Heart left ventricle (tissue), 16 donors: Measurements from ENCODE around the gene TESK1. TPM values are rescaled to one million over a fixed set of nuclear protein-coding genes. Genes with fewer than 3 reads are reported as not detected.
A peak's percentile ranks its signal among the peaks of the same experiment; 100 is the strongest.

ENCODE experiments used
- ATAC-seq, 4 donors: fragments of 200-7000 bp; cut with Tn5 transposase; one replicate each; pipeline ENCODE4 v1.9.1; 2020 to 2022; ENCODE audit warnings: moderate library complexity in 4 of 4, mild to moderate bottlenecking in 3 of 4, moderate number of reproducible peaks in 1 of 4
- DNase-seq, 5 donors: peaks; one replicate each; pipeline ENCODE4 v3.0.0-alpha.2; 2020
- H3K27ac ChIP-seq, 12 donors: fragments of 200-600 bp; sonication (generic) in 4 of 12; one replicate each; pipeline versions ENCODE4 v1.5.0 to v1.8.0; 2016 to 2022; ENCODE audit warnings: mild to moderate bottlenecking in 2 of 12
- H3K27me3 ChIP-seq, 9 donors: fragments of 200-600 bp; sonication (generic) in 2 of 9; one replicate each; pipeline versions ENCODE4 v1.5.1 to v1.8.0; 2016 to 2022; ENCODE audit warnings: mild to moderate bottlenecking in 3 of 9
- H3K36me3 ChIP-seq, 9 donors: fragments of 200-600 bp; sonication (generic) in 2 of 9; one replicate each; pipeline versions ENCODE4 v1.5.0 to v1.8.0; 2018 to 2022; ENCODE audit warnings: mild to moderate bottlenecking in 2 of 9
- H3K4me1 ChIP-seq, 12 donors: fragments of 200-600 bp; sonication (generic) in 4 of 12; one replicate each; pipeline versions ENCODE4 v1.5.0 to v1.8.0; 2016 to 2022; ENCODE audit warnings: mild to moderate bottlenecking in 3 of 12
- H3K4me3 ChIP-seq, 12 donors: fragments of 200-600 bp; sonication (generic) in 4 of 12; one replicate each; pipeline versions ENCODE4 v1.5.0 to v1.8.0; 2017 to 2022; ENCODE audit warnings: mild to moderate bottlenecking in 9 of 12, moderate library complexity in 4 of 12
- H3K9me3 ChIP-seq, 12 donors: fragments of 200-600 bp; sonication (generic) in 4 of 12; one replicate each; pipeline versions ENCODE4 v1.5.0 to v1.8.0; 2016 to 2022; ENCODE audit warnings: mild to moderate bottlenecking in 1 of 12
- CTCF ChIP-seq, 12 donors: fragments of 200-600 bp; sonication (generic) in 4 of 12; IDR thresholded peaks; one replicate each; pipeline versions ENCODE4 v1.5.0 to v1.8.0; 2018 to 2022; ENCODE audit warnings: antibody characterized with exemption in 12 of 12, mild to moderate bottlenecking in 5 of 12
- POLR2A ChIP-seq, 2 donors: fragments of 450-650 bp; IDR thresholded peaks; one replicate each; pipeline ENCODE4 v1.6.1; 2017; ENCODE audit warnings: antibody characterized with exemption in 2 of 2, mild to moderate bottlenecking in 2 of 2, moderate library complexity in 2 of 2
- WGBS, 4 donors: extraction: QIAGEN DNeasy Blood & Tissue Kit in 2 of 4; methylation state at CpG; one replicate each; pipeline versions ENCODE4 v1.1.5 to v1.1.7; 2013 to 2018; 5-methylcytosine and 5-hydroxymethylcytosine counted together
- intact Hi-C, 10 donors: fragments of 100-400 bp; cut with DNase I; formaldehyde crosslinking; loops; one replicate each; pipeline versions ENCODE4 v1.11.1 to v1.14.2; 2022
- polyA plus RNA-seq, 2 donors: library from polyadenylated mRNA; stranded (reverse); fragments of 200-250 nt; gene quantifications; one replicate each; pipeline ENCODE4 v1.2.3, GENCODE V29; 2013
- total RNA-seq, 9 donors: library from RNA; depleted of rRNA in 2 of 9; stranded (reverse); fragments of >200 nt in 2 of 9; fragmentation: NEBNext Ultra II Directional in 3 of 9; extraction: Animal tissue kit (Norgen Biotek cat#: 25700) in 3 of 9; gene quantifications; one replicate each; pipeline versions ENCODE4 v1.1.0 to v1.2.4, GENCODE V29; 2016 to 2023
- donor health status: ischemic (EF 13 %, LVEDD 7.1; RV severe dilation, severe dysfunction).
- donor health status: healthy with polysubstance abuse.
- donor health status: DM: no; HTN: yes; CAD: no.
- donor health status: DM: no; HTN: no; CAD: no.
- donor health status: ischemic (EF 25% LVEDD 6.9; RV normal size, moderate dysfunction).
- donor health status: ischemic (EF 25% LVEDD 5.7; RV mildly dilated, moderate dysfunction).
- donor health status: healthy.
- donor health status: DM: yes; HTN: yes; CAD: no.
- donor health status: ischemic (EF 35%, LVEDD 5.7; RV mildly dilated, moderate dysfunction).
- donor health status: nonischemic (EF 11% LVEDD 7.7; RV severe dilation, severe dysfunction).
- donor health status: DM: yes; HTN: yes; CAD: no.
- donor health status: PGD.
- donor health status: ischemic (EF 29% LVEDD 5.4; RV normal size, mild dysfunction).
- donor health status: nonischemic (EF 23%, LVEDD 6.1; RV moderate dilation, normal function).

TESK1 gene
- total and polyA plus RNA-seq, 11 donors, result 19.8 to 47.6 (median 24.8) TPM

GRCh38 chr9:35606138-35606504, 1.1 kb downstream of the TESK1 start:
- H3K9me3 ChIP-seq, result no peaks in the 10 kb centered on the region
- ATAC-seq (no peak), DNase-seq (no peak)
- TF ChIP-seq POLR2A (IDR thresholded peaks at IDR 0.05) (no peak), CTCF (IDR thresholded peaks at IDR 0.05) (no peak)
- intact Hi-C loops, result loop anchor here in 2 of 10 donors (10.0 kb wide), 2 partner anchors 49 to 89 kb away; partner anchors contain the start of genes CCDC107 (in 2 of the 2), RMRP (in 2 of the 2) and SIT1 (in 2 of the 2)
- peak overlapping the region in 9 of 12 donors; percentile 76 to 99 (median 93) for H3K27ac ChIP-seq
- H3K36me3 ChIP-seq, result peaks cover 0 to 37% (median 28%) of the 10 kb centered on the region in 9 donors
- 5 to 15% (median 8%) methylated on average over 4 to 5 of the region's 5 CpGs for WGBS, 4 donors
- H3K27me3 ChIP-seq, result no peaks in the 10 kb centered on the region
- peak overlapping the region; percentile 53 to 96 (median 78) for H3K4me3 ChIP-seq
- H3K4me1 ChIP-seq, result peaks cover 6 to 33% (median 25%) of the 10 kb centered on the region in 12 donors

GRCh38 chr9:35606726-35607125, 1.7 kb downstream of the TESK1 start:
- TF ChIP-seq CTCF (IDR thresholded peaks at IDR 0.05) (no peak), POLR2A (IDR thresholded peaks at IDR 0.05) (no peak)
- Histone ChIP-seq H3K27me3 (no peaks in the 10 kb centered on the region), H3K4me3 (peak overlapping the region in 3 of 12 donors; percentile 5 to 96 (median 92)), H3K9me3 (no peaks in the 10 kb centered on the region), H3K4me1 (peaks cover 6 to 33% (median 25%) of the 10 kb centered on the region in 12 donors), H3K36me3 (peaks cover 0 to 37% (median 28%) of the 10 kb centered on the region in 9 donors), H3K27ac (no peak overlapping the region)
- intact Hi-C loops, result loop anchor here in 2 of 10 donors (10.0 kb wide), 2 partner anchors 48 to 88 kb away; partner anchors contain the start of genes CCDC107 (in 2 of the 2), RMRP (in 2 of the 2) and SIT1 (in 2 of the 2)
- 91 to 97% (median 93%) methylated on average over 7 of the region's 7 CpGs for WGBS, 4 donors
- no peak for DNase-seq
- ATAC-seq, result no peak

GRCh38 chr9:35608221-35608620, 3.2 kb downstream of the TESK1 start:
- 80 to 95% (median 84%) methylated on average over 6 to 7 of the region's 7 CpGs for WGBS, 4 donors
- peaks cover 6 to 27% (median 20%) of the 10 kb centered on the region in 12 donors for H3K4me1 ChIP-seq
- DNase-seq, result no peak
- H3K36me3 ChIP-seq, result peaks cover 0 to 37% (median 28%) of the 10 kb centered on the region in 9 donors
- no peaks in the 10 kb centered on the region for H3K9me3 ChIP-seq
- ATAC-seq, result no peak
- intact Hi-C loops, result loop anchor here in 2 of 10 donors (10.0 kb wide), 2 partner anchors 47 to 87 kb away; partner anchors contain the start of genes CCDC107 (in 2 of the 2), RMRP (in 2 of the 2) and SIT1 (in 2 of the 2)
- H3K27ac ChIP-seq, result no peak overlapping the region
- TF ChIP-seq CTCF (IDR thresholded peaks at IDR 0.05), result no peak
- no peak for TF ChIP-seq POLR2A (IDR thresholded peaks at IDR 0.05)
- H3K4me3 ChIP-seq, result no peak overlapping the region
- H3K27me3 ChIP-seq, result no peaks in the 10 kb centered on the region

GRCh38 chr9:35609001-35609819, 4.1 kb downstream of the TESK1 start:
- DNase-seq, result no peak

More at GRCh38 chr9:35609001-35609819, 4.1 kb downstream of the TESK1 start:
- no peak for ATAC-seq
- Histone ChIP-seq H3K27me3 (no peaks in the 10 kb centered on the region), H3K36me3 (peaks cover 0 to 37% (median 28%) of the 10 kb centered on the region in 9 donors), H3K4me1 (peaks cover 3 to 22% (median 15%) of the 10 kb centered on the region in 12 donors), H3K4me3 (no peak overlapping the region), H3K9me3 (no peaks in the 10 kb centered on the region), H3K27ac (no peak overlapping the region)
- intact Hi-C loops, result loop anchor here in 2 of 10 donors (10.0 kb wide), 2 partner anchors 46 to 86 kb away; partner anchors contain the start of genes CCDC107 (in 2 of the 2), RMRP (in 2 of the 2) and SIT1 (in 2 of the 2)
- TF ChIP-seq POLR2A (IDR thresholded peaks at IDR 0.05) (no peak), CTCF (IDR thresholded peaks at IDR 0.05) (no peak)
- 89 to 93% (median 92%) methylated on average over 20 to 31 of the region's 31 CpGs for WGBS, 4 donors
